ENCODE results near the gene PRKAG2.

Gene PRKAG2

DNA sequence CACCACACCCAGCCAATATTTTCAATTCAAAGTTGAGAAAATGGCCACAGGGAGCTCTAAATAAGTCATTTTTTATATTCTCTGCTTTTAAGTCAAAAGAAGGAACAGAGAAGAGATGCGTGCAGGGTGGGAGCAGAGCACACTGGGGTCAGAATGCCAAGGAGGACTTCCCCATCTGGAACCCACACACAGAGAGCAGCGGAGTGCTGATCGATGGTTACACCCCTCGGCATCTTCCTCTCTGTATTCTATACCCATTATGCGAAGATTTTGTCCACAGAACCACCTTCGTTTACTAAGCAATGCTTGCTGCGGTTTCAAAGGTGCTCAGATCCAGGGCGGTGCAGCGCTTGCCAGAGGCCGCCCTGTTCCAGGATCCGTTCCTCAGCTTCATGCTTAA, 265.9 kb downstream of the PRKAG2 start:
- Histone ChIP-seq H3K4me1 (ENCODE audit: low read depth, poor library complexity, severe bottlenecking) (no peaks in the 10 kb centered on the region), H3K36me3 (ENCODE audit: insufficient read depth) (no peaks in the 10 kb centered on the region), H3K27me3 (ENCODE audit: insufficient read depth, low read depth) (no peaks in the 10 kb centered on the region), H2AFZ (ENCODE audit: low read depth) (no peak overlapping the region), H3K9ac (no peak overlapping the region), H4K20me1 (ENCODE audit: insufficient read depth) (no peaks in the 10 kb centered on the region), H3K79me2 (ENCODE audit: insufficient read depth, low read depth) (no peaks in the 10 kb centered on the region), H3K4me2 (no peak overlapping the region), H3K4me3 (IDR thresholded peaks at IDR 0.05; ENCODE audit: insufficient read depth, low read depth, low read length) (no peak overlapping the region), H3K27ac (no peak overlapping the region)
- TF ChIP-seq, protein P1, sequence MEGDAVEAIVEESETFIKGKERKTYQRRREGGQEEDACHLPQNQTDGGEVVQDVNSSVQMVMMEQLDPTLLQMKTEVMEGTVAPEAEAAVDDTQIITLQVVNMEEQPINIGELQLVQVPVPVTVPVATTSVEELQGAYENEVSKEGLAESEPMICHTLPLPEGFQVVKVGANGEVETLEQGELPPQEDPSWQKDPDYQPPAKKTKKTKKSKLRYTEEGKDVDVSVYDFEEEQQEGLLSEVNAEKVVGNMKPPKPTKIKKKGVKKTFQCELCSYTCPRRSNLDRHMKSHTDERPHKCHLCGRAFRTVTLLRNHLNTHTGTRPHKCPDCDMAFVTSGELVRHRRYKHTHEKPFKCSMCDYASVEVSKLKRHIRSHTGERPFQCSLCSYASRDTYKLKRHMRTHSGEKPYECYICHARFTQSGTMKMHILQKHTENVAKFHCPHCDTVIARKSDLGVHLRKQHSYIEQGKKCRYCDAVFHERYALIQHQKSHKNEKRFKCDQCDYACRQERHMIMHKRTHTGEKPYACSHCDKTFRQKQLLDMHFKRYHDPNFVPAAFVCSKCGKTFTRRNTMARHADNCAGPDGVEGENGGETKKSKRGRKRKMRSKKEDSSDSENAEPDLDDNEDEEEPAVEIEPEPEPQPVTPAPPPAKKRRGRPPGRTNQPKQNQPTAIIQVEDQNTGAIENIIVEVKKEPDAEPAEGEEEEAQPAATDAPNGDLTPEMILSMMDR (conservative IDR thresholded peaks at IDR 0.05; ENCODE audit: low read depth, low read length): no peak

DNA sequence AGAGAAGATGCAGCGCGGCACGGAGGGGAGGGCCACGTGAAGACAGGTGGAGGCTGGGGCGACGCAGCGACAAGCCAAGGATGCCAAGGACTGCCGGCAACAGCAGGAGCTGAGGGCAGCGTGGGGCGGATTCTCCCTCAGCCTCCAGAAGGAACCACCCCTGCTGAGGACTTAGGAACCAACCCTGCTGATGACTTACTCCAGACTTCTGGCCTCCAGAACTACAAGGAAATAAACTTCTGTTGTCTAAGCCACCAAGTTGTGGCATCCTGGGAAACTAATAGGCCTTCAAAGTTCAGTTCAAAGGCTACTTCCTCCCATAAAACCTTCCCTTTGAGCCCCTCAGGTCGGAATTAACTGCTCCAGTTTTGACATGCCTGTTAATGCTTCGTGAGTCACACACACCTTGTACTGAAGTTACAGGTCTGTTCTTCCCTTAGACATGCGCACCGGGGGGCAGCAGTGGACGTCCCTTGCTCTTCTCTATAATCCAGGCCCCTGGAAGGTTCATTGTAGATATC, 268.8 kb downstream of the PRKAG2 start:
- Histone ChIP-seq H3K79me2 (ENCODE audit: insufficient read depth, low read depth) (no peaks in the 10 kb centered on the region), H3K4me3 (IDR thresholded peaks at IDR 0.05; ENCODE audit: insufficient read depth, low read depth, low read length) (no peak overlapping the region), H3K4me1 (ENCODE audit: low read depth, poor library complexity, severe bottlenecking) (no peaks in the 10 kb centered on the region), H4K20me1 (ENCODE audit: insufficient read depth) (no peaks in the 10 kb centered on the region), H3K27ac (no peak overlapping the region), H2AFZ (ENCODE audit: low read depth) (no peak overlapping the region), H3K9ac (no peak overlapping the region), H3K4me2 (no peak overlapping the region), H3K36me3 (ENCODE audit: insufficient read depth) (no peaks in the 10 kb centered on the region), H3K27me3 (ENCODE audit: insufficient read depth, low read depth) (no peaks in the 10 kb centered on the region)
- TF ChIP-seq, protein P1 (conservative IDR thresholded peaks at IDR 0.05; ENCODE audit: low read depth, low read length): no peak

DNA sequence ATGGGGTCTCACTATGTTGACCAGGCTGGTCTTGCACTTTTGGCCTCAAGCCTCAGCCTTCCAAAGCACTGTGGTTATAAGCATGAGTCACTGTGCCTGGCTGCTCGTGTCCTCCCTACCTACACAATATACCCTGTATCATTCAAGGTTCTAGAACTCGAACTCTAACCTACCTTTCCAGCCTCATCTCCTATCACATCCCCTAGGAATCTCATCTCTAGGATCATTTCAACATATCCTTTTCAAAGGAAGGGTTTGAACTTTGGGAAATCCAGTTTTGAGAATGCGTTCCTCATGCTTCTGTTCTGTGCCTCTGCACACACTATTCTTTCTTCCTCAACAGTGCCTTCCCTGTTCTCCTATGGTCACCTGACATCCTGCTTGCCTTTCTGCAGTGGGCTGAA, 269.4 kb downstream of the PRKAG2 start:
- no peak overlapping the region for H3K4me2 ChIP-seq
- no peaks in the 10 kb centered on the region for H3K27me3 ChIP-seq (ENCODE audit: insufficient read depth, low read depth)

DNA sequence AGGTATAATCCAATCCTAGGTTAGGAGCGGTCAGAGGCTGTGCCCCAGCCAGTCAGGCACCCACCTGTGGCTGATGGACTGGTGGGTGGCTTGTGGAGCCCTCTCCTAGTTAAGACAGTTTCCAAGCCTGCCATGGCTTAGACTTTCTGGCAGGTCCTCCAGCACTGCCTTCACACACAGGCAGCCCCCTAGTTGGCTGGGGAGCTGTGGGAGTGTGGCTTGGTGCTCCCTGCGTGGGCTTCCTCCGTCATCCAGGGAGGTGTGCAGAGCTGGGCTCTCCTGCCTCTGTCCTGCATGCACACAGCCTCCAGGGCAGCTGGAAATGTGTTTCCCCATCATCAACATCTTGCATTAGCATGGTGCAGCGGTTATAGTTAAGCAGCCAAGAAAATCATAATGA, 273.0 kb downstream of the PRKAG2 start:
- Histone ChIP-seq H3K27ac (no peak overlapping the region), H3K79me2 (ENCODE audit: insufficient read depth, low read depth) (no peaks in the 10 kb centered on the region), H3K4me3 (IDR thresholded peaks at IDR 0.05; ENCODE audit: insufficient read depth, low read depth, low read length) (no peak overlapping the region), H3K4me2 (no peak overlapping the region), H3K9ac (no peak overlapping the region), H4K20me1 (ENCODE audit: insufficient read depth) (no peaks in the 10 kb centered on the region), H3K4me1 (ENCODE audit: low read depth, poor library complexity, severe bottlenecking) (no peaks in the 10 kb centered on the region), H3K27me3 (ENCODE audit: insufficient read depth, low read depth) (no peaks in the 10 kb centered on the region), H3K36me3 (ENCODE audit: insufficient read depth) (no peaks in the 10 kb centered on the region), H2AFZ (ENCODE audit: low read depth) (no peak overlapping the region)
- TF ChIP-seq, protein P1 (conservative IDR thresholded peaks at IDR 0.05; ENCODE audit: low read depth, low read length): no peak

More for the DNA sequence above, 269.4 kb downstream of the PRKAG2 start:
- no peaks in the 10 kb centered on the region for H4K20me1 ChIP-seq (ENCODE audit: insufficient read depth)
- H3K4me3 ChIP-seq (IDR thresholded peaks at IDR 0.05; ENCODE audit: insufficient read depth, low read depth, low read length): no peak overlapping the region
- no peak overlapping the region for H3K27ac ChIP-seq
- H3K79me2 ChIP-seq (ENCODE audit: insufficient read depth, low read depth): no peaks in the 10 kb centered on the region
- no peak overlapping the region for H2AFZ ChIP-seq (ENCODE audit: low read depth)
- H3K9ac ChIP-seq: no peak overlapping the region
- no peaks in the 10 kb centered on the region for H3K36me3 ChIP-seq (ENCODE audit: insufficient read depth)
- TF ChIP-seq, protein P1 (conservative IDR thresholded peaks at IDR 0.05; ENCODE audit: low read depth, low read length): no peak
- H3K4me1 ChIP-seq (ENCODE audit: low read depth, poor library complexity, severe bottlenecking): no peaks in the 10 kb centered on the region
